HG03342 (cell line): ENCODE results near the gene FADS6.

Source experiments
- ATAC-seq: cut with Tn5 transposase; IDR thresholded peaks from one replicate; pipeline ENCODE4 v1.9.1; 2021; ENCODE audit warnings: mild to moderate bottlenecking, moderate library complexity; ENCODE audit not compliant: unreplicated experiment

Gene FADS6

DNA sequence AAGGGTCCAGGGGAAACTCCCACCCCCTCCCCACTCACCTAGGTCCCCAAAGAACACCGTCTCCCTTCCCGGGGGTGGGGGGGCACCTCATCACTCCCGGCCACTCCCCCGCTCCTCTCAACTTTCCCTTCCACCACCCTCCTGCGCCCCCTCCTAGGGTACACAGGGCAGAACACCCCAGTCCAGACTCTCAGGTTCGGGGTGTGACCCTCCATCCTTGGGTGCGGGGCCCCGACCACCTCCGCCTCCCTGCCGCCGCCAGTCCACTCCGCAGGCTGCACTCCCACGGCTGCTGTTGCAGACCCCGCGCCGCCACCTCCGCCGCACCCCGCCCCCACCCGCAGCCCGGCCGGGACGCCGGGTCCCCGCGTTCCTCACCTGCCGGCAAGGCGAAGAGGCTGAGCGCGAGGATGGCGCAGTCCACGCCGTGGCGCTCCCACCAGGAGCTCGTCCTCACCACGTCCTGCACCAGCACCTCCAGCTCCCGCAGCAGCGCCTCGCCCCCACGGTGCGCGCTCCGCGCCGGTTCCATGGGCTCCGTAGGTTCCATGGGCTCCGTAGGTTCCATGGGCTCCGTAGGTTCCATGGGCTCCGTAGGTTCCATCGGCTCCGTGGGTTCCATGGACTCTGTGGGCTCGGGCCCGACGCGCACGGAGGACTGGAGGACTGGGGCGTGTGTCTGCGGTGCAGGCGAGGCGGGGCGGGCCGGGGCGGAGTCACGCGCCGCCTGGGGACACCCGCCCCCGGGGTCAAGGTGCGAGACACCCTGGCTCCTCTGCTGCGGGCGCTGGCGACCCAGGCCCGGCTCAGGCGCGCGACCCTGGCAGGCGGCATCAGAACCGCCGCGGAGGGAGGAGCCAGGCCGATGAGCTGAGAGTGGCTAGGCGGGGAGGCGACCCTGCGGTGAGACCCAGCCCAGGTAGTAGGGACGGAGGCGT, at the start of gene FADS6:
Gene FADS6 (minus strand): TSS at position 660 of the 938 bp plus-strand sequence. CDS start 38 bp downstream, at position 622.
- ATAC-seq, result no peak

DNA sequence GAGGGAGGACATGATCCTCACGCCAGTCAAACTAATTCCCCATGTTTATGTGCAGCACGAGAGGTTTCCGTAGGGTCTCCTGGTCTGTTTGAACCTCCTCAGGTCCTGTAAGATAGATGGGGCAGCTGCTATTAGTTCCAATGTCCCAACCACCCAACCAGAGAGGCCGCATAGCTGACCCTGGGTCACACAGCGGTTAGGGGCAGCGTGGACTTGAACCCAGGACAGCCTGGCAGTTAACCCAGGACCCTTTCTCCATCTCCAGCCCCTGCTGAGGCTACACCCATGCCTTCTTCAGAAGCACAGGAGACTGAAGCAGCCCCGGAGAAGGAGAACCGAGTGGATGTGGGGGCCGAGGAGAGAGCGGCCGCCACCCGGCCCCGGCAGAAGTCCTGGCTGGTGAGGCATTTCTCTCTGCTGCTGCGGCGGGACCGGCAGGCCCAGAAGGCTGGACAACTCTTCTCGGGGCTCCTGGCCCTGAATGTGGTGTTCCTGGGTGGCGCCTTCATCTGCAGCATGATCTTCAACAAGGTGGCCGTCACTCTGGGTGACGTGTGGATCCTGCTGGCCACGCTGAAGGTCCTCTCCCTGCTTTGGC, 47.8 kb upstream of the FADS6 start:
- no peak for ATAC-seq

GRCh38 chr17:74939534-74939933, 46.1 kb upstream of the FADS6 start:
- ATAC-seq, result no peak

DNA sequence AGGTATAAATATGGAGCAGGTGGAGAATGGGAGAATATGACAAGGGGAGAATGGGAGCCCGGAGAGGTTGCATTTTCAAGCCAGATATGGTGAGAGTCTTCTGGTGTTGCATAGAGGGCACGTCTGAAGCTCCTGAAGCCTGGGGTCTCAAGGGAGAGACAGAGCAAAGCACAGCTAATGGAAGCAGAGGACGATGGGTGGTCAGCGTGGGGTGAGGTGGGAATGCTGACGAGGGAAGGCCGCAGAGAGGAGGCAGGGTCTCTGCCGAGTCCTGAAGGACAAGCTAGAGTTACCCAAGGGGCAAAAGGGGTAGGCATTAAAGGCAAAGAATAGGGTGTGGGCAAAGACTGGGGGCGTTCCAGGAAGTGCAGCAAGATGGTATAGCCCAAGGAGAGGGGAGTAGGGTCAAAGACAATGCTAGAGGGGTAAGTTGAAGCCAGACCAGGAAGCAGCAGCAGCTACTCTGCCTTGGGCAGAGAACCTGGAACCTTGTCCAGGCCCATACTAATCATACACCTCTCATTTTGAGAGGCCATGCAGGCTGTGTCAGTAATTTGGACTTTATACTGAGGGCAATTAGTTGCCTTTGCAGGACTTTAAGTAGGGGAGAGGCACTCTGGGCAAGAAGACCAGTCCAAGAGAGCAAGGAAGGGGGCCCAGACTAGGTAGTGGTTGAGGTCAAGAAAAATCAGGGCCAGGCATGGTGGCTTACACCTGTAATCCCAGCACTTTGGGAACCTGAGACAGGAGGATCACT, 44.9 kb upstream of the FADS6 start:
- ATAC-seq, result no peak

DNA sequence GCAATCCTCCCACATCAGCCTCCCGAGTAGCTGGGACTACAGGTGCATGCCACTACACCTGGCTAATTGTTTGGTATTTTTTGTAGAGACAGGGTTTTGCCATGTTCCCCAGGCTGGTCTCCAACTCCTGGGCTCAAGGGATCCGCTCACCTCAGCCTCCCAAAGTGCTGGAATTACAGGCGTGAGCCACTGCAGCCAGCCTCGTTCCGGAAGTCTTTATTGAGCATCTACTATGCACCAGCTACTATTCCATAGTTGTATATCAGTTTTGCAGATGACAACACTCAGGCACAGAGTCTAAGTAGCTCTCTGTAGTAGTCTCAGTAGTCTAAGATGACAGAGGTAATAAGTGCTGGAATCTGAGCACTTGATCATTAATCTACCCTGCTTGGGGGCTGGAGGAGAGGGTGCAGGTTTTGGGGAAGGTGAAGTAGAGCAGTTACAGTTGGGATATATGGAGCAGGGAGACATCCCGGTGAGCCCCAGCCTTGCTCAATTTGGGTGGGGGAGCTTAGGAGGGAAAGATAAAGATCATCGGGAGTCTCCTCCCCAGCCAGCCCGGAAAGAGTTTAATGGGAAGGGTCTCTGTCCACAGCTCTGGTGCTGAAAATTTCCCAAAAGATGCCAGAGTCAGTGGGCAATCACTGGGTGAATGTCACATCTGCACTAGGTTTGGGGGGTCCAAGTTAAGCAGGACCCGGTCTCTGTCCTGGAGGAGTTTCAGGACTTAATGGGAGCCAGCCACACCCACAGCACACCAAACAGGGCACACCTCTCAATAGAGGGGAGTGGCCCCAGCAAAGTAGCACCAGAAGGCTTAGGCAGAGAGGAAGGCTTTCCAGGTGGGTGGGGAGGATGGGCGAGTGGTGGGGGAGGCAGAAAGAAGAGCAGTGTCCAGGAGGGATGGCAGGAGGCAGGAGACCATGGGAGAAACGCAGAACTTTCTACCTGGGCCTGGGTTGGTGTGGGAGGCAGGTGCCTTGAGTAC, 43.9 kb upstream of the FADS6 start:
- no peak for ATAC-seq

- ATAC-seq, result no peak
Observed at GRCh38 chr17:74936470-74936799, 43.0 kb upstream of the FADS6 start.

- no peak for ATAC-seq
Observed at GRCh38 chr17:74935585-74936469, 42.4 kb upstream of the FADS6 start, which contains the start of gene OTOP3. Gene OTOP3 (plus strand): TSS chr17:74935898. CDS start chr17:74935922, 24 bp downstream.

DNA sequence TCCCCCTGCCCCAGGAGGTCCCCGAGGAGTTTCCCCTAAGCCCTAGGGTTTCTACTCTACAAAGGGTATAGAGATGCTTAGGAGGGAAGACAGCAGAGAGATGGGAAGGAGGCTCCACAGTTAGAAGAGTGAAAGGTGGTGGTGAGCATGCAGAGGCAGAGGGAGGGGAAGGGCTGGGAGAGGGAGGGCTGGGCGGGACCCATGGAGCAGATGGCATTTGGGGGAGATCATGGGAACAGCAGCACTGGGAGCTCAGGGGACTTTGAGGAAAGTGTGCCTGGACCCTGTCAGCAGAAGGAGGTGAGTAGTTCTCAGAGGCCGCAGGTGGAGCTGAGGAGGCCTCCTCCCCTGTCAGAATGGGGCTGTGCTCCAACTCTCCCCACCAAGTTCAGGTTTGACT, 41.6 kb upstream of the FADS6 start:
- ATAC-seq, result no peak

DNA sequence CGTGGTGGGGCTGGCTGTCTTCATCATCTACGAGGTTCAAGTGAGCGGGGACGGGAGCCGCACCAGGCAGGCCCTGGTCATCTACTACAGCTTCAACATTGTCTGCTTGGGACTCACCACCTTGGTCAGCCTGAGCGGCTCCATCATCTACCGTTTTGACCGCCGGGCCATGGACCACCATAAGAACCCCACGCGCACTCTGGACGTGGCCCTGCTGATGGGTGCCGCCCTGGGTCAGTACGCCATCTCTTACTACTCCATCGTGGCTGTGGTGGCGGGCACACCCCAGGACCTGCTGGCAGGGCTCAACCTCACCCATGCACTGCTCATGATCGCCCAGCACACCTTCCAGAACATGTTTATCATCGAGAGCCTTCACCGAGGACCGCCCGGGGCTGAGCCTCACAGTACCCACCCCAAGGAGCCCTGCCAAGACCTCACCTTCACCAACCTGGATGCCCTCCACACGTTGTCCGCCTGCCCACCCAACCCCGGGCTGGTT, 37.2 kb upstream of the FADS6 start:
- ATAC-seq, result no peak

GRCh38 chr17:74928786-74929185, 35.4 kb upstream of the FADS6 start:
- no peak for ATAC-seq

DNA sequence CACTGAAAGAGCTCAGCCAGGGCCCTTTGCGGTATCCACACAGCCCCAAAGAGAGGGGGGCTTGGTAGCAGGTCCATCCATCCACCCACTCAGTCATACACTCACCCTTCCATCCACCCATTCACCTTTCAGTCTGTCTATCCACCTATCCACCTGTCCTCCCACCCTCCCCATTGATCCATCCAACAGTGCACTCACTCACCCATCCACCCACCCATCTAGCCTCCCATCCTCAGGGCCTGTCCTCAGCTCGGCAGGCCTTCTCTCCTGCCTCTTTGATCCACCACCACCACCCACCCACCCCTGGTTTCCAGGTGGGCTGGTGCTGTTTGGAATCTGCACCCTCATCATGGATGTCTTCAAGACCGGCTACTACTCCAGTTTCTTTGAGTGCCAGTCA, 31.8 kb upstream of the FADS6 start:
- no peak for ATAC-seq

DNA sequence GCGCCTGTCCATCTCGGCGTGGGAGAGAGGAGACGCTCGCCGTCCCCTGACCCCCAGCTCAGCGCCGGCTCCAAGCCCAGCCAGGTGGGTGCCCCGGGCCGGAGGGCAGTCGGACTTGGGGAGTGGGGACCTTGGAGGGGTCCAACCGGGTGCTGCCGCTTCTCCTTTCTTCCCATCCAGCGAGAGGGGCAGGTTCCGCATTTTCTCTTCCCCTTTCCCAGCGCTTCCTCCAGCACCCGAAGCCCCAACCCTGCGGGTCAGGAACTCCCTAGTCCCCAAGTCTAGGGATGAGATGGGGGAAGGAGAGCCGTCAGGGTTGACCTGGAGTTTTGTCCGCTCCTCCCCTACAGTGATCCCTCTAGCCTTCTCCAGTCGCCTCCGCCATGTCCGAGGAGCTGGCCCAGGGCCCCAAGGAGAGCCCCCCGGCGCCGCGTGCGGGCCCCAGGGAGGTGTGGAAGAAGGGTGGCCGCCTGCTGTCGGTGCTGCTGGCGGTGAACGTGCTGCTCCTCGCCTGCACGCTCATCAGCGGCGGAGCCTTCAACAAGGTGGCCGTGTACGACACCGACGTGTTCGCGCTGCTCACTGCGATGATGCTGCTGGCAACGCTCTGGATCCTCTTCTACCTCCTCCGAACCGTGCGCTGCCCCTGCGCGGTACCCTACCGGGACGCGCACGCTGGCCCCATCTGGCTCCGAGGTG, 31.0 kb upstream of the FADS6 start, which contains the start of gene OTOP2:
Gene OTOP2 (plus strand): TSS at position 24 of the 699 bp plus-strand sequence. CDS start 360 bp downstream, at position 384.
- no peak for ATAC-seq

GRCh38 chr17:74923538-74924249, 30.3 kb upstream of the FADS6 start:
- no peak for ATAC-seq

DNA sequence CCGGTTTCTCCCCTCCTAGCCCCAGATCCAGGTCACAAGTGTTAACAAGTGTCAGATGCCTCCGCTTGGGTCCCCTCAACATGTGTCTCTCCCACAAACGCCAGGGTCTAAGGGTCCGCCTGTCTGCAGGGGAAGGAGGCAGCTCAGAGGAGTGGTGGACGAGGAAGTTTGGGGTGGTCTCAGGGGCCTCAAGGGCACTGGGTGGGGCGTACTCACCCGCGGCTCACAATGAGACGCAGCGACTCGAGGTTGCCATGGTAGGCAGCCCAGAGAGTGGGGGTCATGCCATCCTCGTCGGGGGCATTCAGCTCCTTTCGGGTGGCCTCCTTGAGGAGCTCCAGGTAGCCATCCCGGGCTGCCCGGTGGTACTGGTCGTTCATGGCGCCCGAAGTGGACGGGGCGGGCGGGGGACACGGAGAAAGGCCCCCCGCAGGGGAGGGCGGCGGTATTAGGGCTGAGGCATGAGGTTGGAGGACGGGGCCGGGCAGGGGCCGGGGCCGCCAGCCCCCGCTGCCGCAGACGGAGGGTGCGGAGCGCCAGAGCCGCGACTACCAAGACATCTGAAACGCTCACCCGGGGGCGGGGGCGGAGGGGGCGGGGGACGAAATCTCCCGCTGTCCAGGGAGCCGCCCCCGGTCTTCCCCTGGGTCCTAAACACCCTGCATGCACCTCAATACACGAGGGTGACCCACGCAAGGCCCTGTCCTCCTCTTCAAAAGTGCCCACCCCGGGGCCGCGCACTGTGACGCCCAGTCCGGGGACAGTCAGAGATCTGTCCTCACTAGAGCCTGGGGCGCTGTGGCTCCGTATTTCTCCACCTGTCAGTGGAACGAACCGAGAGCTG, 29.5 kb upstream of the FADS6 start, which contains the start of gene USH1G:
Gene USH1G (minus strand): TSS at position 562 of the 844 bp plus-strand sequence. CDS start 182 bp downstream, at position 380.
- no peak for ATAC-seq

DNA sequence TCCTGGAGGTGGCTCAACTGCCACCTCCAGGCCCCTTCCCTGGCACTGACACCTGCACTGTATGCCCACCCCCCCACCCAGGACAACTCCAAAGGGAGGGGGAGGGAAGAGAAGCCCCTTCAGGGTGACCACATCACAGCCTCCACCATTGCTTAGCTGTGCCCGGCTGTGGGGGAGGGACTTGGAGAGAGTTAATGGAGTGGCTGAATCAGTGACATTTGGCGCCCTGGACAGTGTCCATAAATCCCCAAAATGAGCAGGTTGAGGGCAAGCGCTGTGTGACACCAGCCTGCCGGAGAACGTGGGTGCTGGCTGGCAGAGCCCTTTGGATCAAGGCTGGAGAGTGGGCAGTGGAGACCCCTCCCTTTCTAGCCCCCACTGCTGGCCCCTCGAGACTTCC, 28.7 kb upstream of the FADS6 start:
- ATAC-seq, result no peak

- no peak for ATAC-seq
Observed at GRCh38 chr17:74921769-74922168, 28.3 kb upstream of the FADS6 start.
